HG02885 (cell line): ENCODE data around the gene NOTO.
"Not testable (repeated sequence)": the region's sequence is repeated elsewhere in the genome, so short reads cannot be mapped to it uniquely, and the experiment has no call there.

Experiments used
- ATAC-seq: cut with Tn5 transposase; IDR thresholded peaks from one replicate; pipeline ENCODE4 v1.9.1; 2021; ENCODE audit warnings: mild to moderate bottlenecking; ENCODE audit not compliant: unreplicated experiment, poor library complexity

The NOTO gene

GRCh38 chr2:73202156-73203054 is at the start of gene NOTO:
Gene NOTO (plus strand): TSS chr2:73202574. CDS start chr2:73202667, 93 bp downstream.
- ATAC-seq = no peak

- ATAC-seq = no peak
These were observed 45.7 kb upstream of the NOTO start for GRCh38 chr2:73156539-73157124.

- no peak for ATAC-seq
These were observed 39.5 kb upstream of the NOTO start for GRCh38 chr2:73162856-73163391.

- ATAC-seq = peak; percentile 81
These were observed 38.6 kb upstream of the NOTO start for GRCh38 chr2:73163483-73164367.

GRCh38 chr2:73165978-73166377 is 36.4 kb upstream of the NOTO start:
- not testable (repeated sequence) for ATAC-seq

- ATAC-seq = not testable (repeated sequence)
These were observed 35.6 kb upstream of the NOTO start for GRCh38 chr2:73166813-73167212.

GRCh38 chr2:73168348-73168747 is 34.0 kb upstream of the NOTO start:
- ATAC-seq = not testable (repeated sequence)

- not testable (repeated sequence) for ATAC-seq
These were observed 32.0 kb upstream of the NOTO start for GRCh38 chr2:73170341-73170740.

GRCh38 chr2:73172963-73173362 is 29.4 kb upstream of the NOTO start:
- peak; percentile 78 for ATAC-seq

- ATAC-seq = no peak
These were observed 28.6 kb upstream of the NOTO start for GRCh38 chr2:73173781-73174180.

GRCh38 chr2:73174244-73174643 is 28.1 kb upstream of the NOTO start:
- no peak for ATAC-seq

- no peak for ATAC-seq
These were observed 27.3 kb upstream of the NOTO start for GRCh38 chr2:73174941-73175662.

GRCh38 chr2:73175663-73176204 is 26.6 kb upstream of the NOTO start:
- ATAC-seq = peak; percentile 39

GRCh38 chr2:73176205-73176880 is 26.0 kb upstream of the NOTO start:
- ATAC-seq = no peak

GRCh38 chr2:73176881-73177644 is 25.3 kb upstream of the NOTO start:
- ATAC-seq = peak; percentile 70

- ATAC-seq = peak; percentile 3
These were observed 24.6 kb upstream of the NOTO start for GRCh38 chr2:73177645-73178255.

- ATAC-seq = no peak
These were observed 16.4 kb upstream of the NOTO start for GRCh38 chr2:73185965-73186364.

- ATAC-seq = no peak
These were observed 14.8 kb upstream of the NOTO start for GRCh38 chr2:73187549-73187948.
